Endothelial cell of umbilical vein (primary cell): ENCODE data around the gene SPG11. TPM values are rescaled to one million over a fixed set of nuclear protein-coding genes. Genes with fewer than 3 reads are reported as not detected.

ENCODE experiments used
- BruUV-seq: library from RNA; stranded (reverse); fragments of 400-500 nt; replicated peaks from 2 replicates; lab custom pipeline; 2021; lab: Mats Ljungman, UMichigan
- CTCF ChIA-PET: fragments of 300-600, 350-600 bp; sonication (Branson Sonifier 250); formaldehyde crosslinking; loops from one replicate; lab custom pipeline; 2021; ENCODE audit warnings: antibody characterized with exemption, inconsistent platforms; lab: Charles Lee
- POLR2A ChIA-PET: fragments of 300-600, 350-600 bp; sonication (Branson Sonifier 250); formaldehyde crosslinking; loops from one replicate; lab custom pipeline; 2021; ENCODE audit warnings: antibody characterized with exemption, inconsistent platforms; lab: Charles Lee
- DNase-seq: peaks from one replicate; pipeline ENCODE4 v3.0.0-alpha.2; 2011; ENCODE audit warnings: low read depth, low spot score
- FAIRE-seq: peaks from 2 replicates; lab custom pipeline; 2011; peaks lifted over from hg19 to GRCh38; lab: Jason Lieb, UNC
- H2AFZ ChIP-seq: 2 replicates; pipeline ENCODE4 v1.6.0; 2012; ENCODE audit warnings: low read depth, low read length, control low read depth, inconsistent platforms
- H3K27ac ChIP-seq: 2 replicates; pipeline ENCODE4 v1.5.1; 2011; ENCODE audit warnings: low read depth, mild to moderate bottlenecking, control low read depth, low read length, moderate library complexity; ENCODE audit not compliant: insufficient read depth
- H3K27me3 ChIP-seq, 2 experiments: 2 replicates each; pipeline versions ENCODE4 v1.6.0 to v1.6.1; 2011; ENCODE audit warnings: low read length in 2 of 2, mixed read lengths in 1 of 2; ENCODE audit not compliant: control insufficient read depth in 2 of 2, insufficient read depth in 2 of 2
- H3K36me3 ChIP-seq, 2 experiments: 2 replicates in 1 of 2; 3 replicates in 1 of 2; pipeline ENCODE4 v1.5.1; 2011; ENCODE audit warnings: low read length in 2 of 2, mild to moderate bottlenecking in 1 of 2, moderate library complexity in 1 of 2; ENCODE audit not compliant: control insufficient read depth in 2 of 2, insufficient read depth in 2 of 2; ENCODE audit errors: extremely low read depth in 1 of 2
- H3K4me1 ChIP-seq: 3 replicates; pipeline ENCODE4 v1.5.1; 2011; ENCODE audit warnings: mild to moderate bottlenecking, low read length; ENCODE audit not compliant: control insufficient read depth, insufficient read depth; ENCODE audit errors: extremely low read depth
- H3K4me2 ChIP-seq: 2 replicates; pipeline ENCODE4 v1.6.1; 2011; ENCODE audit warnings: low read length, control low read depth, mixed read lengths; ENCODE audit not compliant: insufficient read depth
- H3K4me3 ChIP-seq, 3 experiments: fragments of 200-600 bp in 1 of 3; sonication (generic), shearing (Covaris generic) in 1 of 3; replicated peaks in 1 of 3; 2 replicates each; pipeline ENCODE4 v1.5.1; 2011 to 2016; ENCODE audit warnings: control low read depth in 3 of 3, low read length in 3 of 3, mild to moderate bottlenecking in 2 of 3, inconsistent platforms in 1 of 3, low read depth in 1 of 3, moderate library complexity in 1 of 3; ENCODE audit not compliant: insufficient read depth in 1 of 3
- H3K79me2 ChIP-seq: 2 replicates; pipeline ENCODE4 v1.6.0; 2012; ENCODE audit warnings: low read length, inconsistent platforms; ENCODE audit not compliant: control insufficient read depth, insufficient read depth
- H3K9ac ChIP-seq: replicated peaks from 2 replicates; pipeline ENCODE3; 2011; ENCODE audit warnings: low read length, control low read depth; ENCODE audit not compliant: insufficient read depth; ENCODE audit errors: extremely low read depth
- H3K9me1 ChIP-seq: replicated peaks from 3 replicates; pipeline ENCODE4 v1.6.0; 2011; ENCODE audit warnings: mild to moderate bottlenecking, low read length; ENCODE audit not compliant: control insufficient read depth, insufficient read depth; ENCODE audit errors: extremely low read depth
- H3K9me3 ChIP-seq: replicated peaks from 2 replicates; pipeline ENCODE4 v1.5.1; 2012; ENCODE audit warnings: low read length, inconsistent platforms; ENCODE audit not compliant: control insufficient read depth, insufficient read depth
- H4K20me1 ChIP-seq: replicated peaks from 2 replicates; pipeline ENCODE3; 2011; ENCODE audit warnings: mild to moderate bottlenecking, low read length; ENCODE audit not compliant: control insufficient read depth, insufficient read depth; ENCODE audit errors: extremely low read depth
- CTCF ChIP-seq, 2 donors: IDR thresholded peaks; 1 replicate in 1 of 2; 2 replicates in 1 of 2; pipeline ENCODE4 v1.5.1; 2011; ENCODE audit warnings: low read length in 2 of 2, mild to moderate bottlenecking in 2 of 2, moderate library complexity in 2 of 2, control low read depth in 1 of 2, inconsistent platforms in 1 of 2, low read depth in 1 of 2; ENCODE audit not compliant: insufficient read depth in 1 of 2; ENCODE audit errors: extremely low read depth in 1 of 2
- EZH2 ChIP-seq: IDR thresholded peaks from 2 replicates; pipeline ENCODE4 v1.6.1; 2012; ENCODE audit warnings: borderline replicate concordance, low read depth, mild to moderate bottlenecking, moderate library complexity, low read length, inconsistent platforms; ENCODE audit not compliant: severe bottlenecking
- JUN ChIP-seq: IDR thresholded peaks from 2 replicates; pipeline ENCODE4 v1.6.1; 2011; ENCODE audit warnings: borderline replicate concordance, low read depth; ENCODE audit not compliant: insufficient read length, insufficient read depth
- MAX ChIP-seq: IDR thresholded peaks from 2 replicates; pipeline ENCODE4 v1.6.1; 2011; ENCODE audit not compliant: insufficient read depth, insufficient read length
- MYC ChIP-seq: IDR thresholded peaks from one replicate; pipeline ENCODE4 v1.6.1; 2011; ENCODE audit warnings: mild to moderate bottlenecking, low read depth, low read length
- POLR2AphosphoS5 ChIP-seq: IDR thresholded peaks from 2 replicates; pipeline ENCODE4 v1.6.1; 2012; ENCODE audit warnings: low read depth, mild to moderate bottlenecking, control low read depth, low read length, moderate library complexity; ENCODE audit not compliant: insufficient read depth
- dilution Hi-C: fragments of 300-500 bp; cut with MboI; formaldehyde crosslinking; loops from one replicate; pipeline ENCODE4 v1.15.0; 2019; ENCODE audit warnings: low sequenced_read_pairs; ENCODE audit not compliant: extremely low pct_ligation_motif_present
- intact Hi-C: fragments of 100-400 bp; cut with micrococcal nuclease; formaldehyde crosslinking; loops from one replicate; pipeline ENCODE4 v1.10.0; 2022
- polyA plus RNA-seq, 4 experiments: library from polyadenylated mRNA; depleted of rRNA in 3 of 4; stranded (reverse) in 3 of 4; unstranded in 1 of 4; fragments of >200 nt; gene quantifications; 2 replicates each; pipeline versions ENCODE4 v1.2.1 to v1.2.3, GENCODE V29; 2011 to 2012; ENCODE audit warnings: missing spikeins in 1 of 4
- total RNA-seq: library from RNA; stranded (reverse); gene quantifications from 2 replicates; pipeline ENCODE4 v1.2.3, GENCODE V29; 2021

SPG11 gene
- total and polyA plus RNA-seq, 2 donors (not counting 3 experiments of a cell fraction or from before 2014, with no cell fraction given) = 30.7 to 53.5 TPM

- FAIRE-seq (no peak), DNase-seq (no peak)
- no peaks in the 10 kb centered on the region for H3K27me3 ChIP-seq
- peaks cover 0 to 6% of the 10 kb centered on the region in 2 experiments for H3K36me3 ChIP-seq
- H3K9me1 ChIP-seq = no peaks in the 10 kb centered on the region
- H3K27ac ChIP-seq = no peak overlapping the region
- H3K9ac ChIP-seq = no peak overlapping the region
- no TSS peak for BruUV-seq
- intact Hi-C loops (no loop called here), dilution Hi-C loops (no loop called here)
- H3K4me2 ChIP-seq = no peak overlapping the region
- H3K4me1 ChIP-seq = peaks cover 34% of the 10 kb centered on the region
- CTCF ChIA-PET = interaction anchor here (0.5 to 2.2 kb wide), 3 partner anchors 11 to 208 kb away, joined by 3 to 6 read pairs (median 3); no protein-coding TSS in a partner anchor
- TF ChIP-seq MAX = no peak
- TF ChIP-seq CTCF (IDR thresholded peaks at IDR 0.05; ENCODE audit: extremely low read depth in 1 of 2, insufficient read depth in 1 of 2, low read depth in 1 of 2, low read length in 2 of 2) = no peak
- TF ChIP-seq MYC = no peak
- no peak for TF ChIP-seq JUN
- no peak for TF ChIP-seq POLR2AphosphoS5
- no peak for TF ChIP-seq EZH2
- no peak overlapping the region for H3K4me3 ChIP-seq
- H4K20me1 ChIP-seq = peaks cover 4% of the 10 kb centered on the region
- H2AFZ ChIP-seq = no peak overlapping the region
- peaks cover 95% of the 10 kb centered on the region for H3K79me2 ChIP-seq
- POLR2A ChIA-PET = no interaction called here
- no peaks in the 10 kb centered on the region for H3K9me3 ChIP-seq
These were observed 120.9 kb downstream of the SPG11 start for GRCh38 chr15:44542596-44542995.
